Astrocyte (in vitro differentiated cells and primary cell): ENCODE data around the gene ARHGAP6.

ENCODE experiments used
- CTCF ChIP-seq: IDR thresholded peaks from 2 replicates; pipeline ENCODE4 v1.5.1; 2011; ENCODE audit warnings: low read depth, mild to moderate bottlenecking, inconsistent platforms, low read length, moderate library complexity; ENCODE audit not compliant: insufficient read depth
- EZH2 ChIP-seq: IDR thresholded peaks from 2 replicates; pipeline ENCODE4 v1.6.1; 2012; ENCODE audit warnings: mild to moderate bottlenecking, low read length, inconsistent platforms; ENCODE audit not compliant: insufficient read depth

GRCh38 chrX:11528623-11529022, 137.1 kb downstream of the ARHGAP6 start:
- TF ChIP-seq CTCF = no peak
- TF ChIP-seq EZH2 = no peak
